ENCODE measurements around the gene ANKRD29.
"Not testable (repeated sequence)": the region's sequence is repeated elsewhere in the genome, so short reads cannot be mapped to it uniquely, and the experiment has no call there.

GRCh38 chr18:23557511-23557910, 105.2 kb downstream of the ANKRD29 start:
- TF ChIP-seq, protein P1, sequence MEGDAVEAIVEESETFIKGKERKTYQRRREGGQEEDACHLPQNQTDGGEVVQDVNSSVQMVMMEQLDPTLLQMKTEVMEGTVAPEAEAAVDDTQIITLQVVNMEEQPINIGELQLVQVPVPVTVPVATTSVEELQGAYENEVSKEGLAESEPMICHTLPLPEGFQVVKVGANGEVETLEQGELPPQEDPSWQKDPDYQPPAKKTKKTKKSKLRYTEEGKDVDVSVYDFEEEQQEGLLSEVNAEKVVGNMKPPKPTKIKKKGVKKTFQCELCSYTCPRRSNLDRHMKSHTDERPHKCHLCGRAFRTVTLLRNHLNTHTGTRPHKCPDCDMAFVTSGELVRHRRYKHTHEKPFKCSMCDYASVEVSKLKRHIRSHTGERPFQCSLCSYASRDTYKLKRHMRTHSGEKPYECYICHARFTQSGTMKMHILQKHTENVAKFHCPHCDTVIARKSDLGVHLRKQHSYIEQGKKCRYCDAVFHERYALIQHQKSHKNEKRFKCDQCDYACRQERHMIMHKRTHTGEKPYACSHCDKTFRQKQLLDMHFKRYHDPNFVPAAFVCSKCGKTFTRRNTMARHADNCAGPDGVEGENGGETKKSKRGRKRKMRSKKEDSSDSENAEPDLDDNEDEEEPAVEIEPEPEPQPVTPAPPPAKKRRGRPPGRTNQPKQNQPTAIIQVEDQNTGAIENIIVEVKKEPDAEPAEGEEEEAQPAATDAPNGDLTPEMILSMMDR (conservative IDR thresholded peaks at IDR 0.05): not testable (repeated sequence)
- not testable (repeated sequence) for TF ChIP-seq ZFX (IDR thresholded peaks at IDR 0.05)

All from C4-2B (cell line).